CD4-positive, CD25-positive, alpha-beta regulatory T cell (primary cell): ENCODE measurements around the gene KDM6A. TPM values are rescaled to one million over a fixed set of nuclear protein-coding genes. Genes with fewer than 3 reads are reported as not detected.
"Not testable (repeated sequence)": the region's sequence is repeated elsewhere in the genome, so short reads cannot be mapped to it uniquely, and the experiment has no call there.

ENCODE experiments used
- ATAC-seq, 2 donors: fragments of 150-1000 bp; cut with Tn5 transposase; one replicate each; pipeline ENCODE4 v1.10.0; 2021; ENCODE audit warnings: low read depth in 2 of 2, moderate number of reproducible peaks in 2 of 2, moderate library complexity in 1 of 2
- DNase-seq, 3 donors: peaks; one replicate each; pipeline versions ENCODE4 v3.0.0 to v3.0.0-alpha.2; 2012 to 2022; ENCODE audit warnings: mixed read lengths in 1 of 3
- H3K27ac ChIP-seq: one replicate; pipeline ENCODE4 v1.7.0; 2013; ENCODE audit warnings: mild to moderate bottlenecking, low read length; ENCODE audit not compliant: insufficient read depth, poor library complexity, severe bottlenecking
- H3K27me3 ChIP-seq: one replicate; pipeline ENCODE4 v1.7.0; 2013; ENCODE audit warnings: low read length; ENCODE audit not compliant: control insufficient read depth, insufficient read depth
- H3K36me3 ChIP-seq: one replicate; pipeline ENCODE4 v1.7.0; 2013; ENCODE audit warnings: mild to moderate bottlenecking, low read length, moderate library complexity; ENCODE audit not compliant: control insufficient read depth, insufficient read depth
- H3K4me1 ChIP-seq: 2 replicates; pipeline ENCODE4 v1.7.0; 2013; ENCODE audit warnings: mild to moderate bottlenecking, low read length; ENCODE audit not compliant: insufficient read depth, control insufficient read depth, poor library complexity, severe bottlenecking
- H3K4me3 ChIP-seq: one replicate; pipeline ENCODE4 v1.7.0; 2013; ENCODE audit warnings: low read depth, mild to moderate bottlenecking, low read length, moderate library complexity
- H3K9me3 ChIP-seq, 2 experiments: 1 replicate in 1 of 2; 2 replicates in 1 of 2; pipeline ENCODE4 v1.7.0; 2013; ENCODE audit warnings: low read length in 2 of 2, mild to moderate bottlenecking in 1 of 2, moderate library complexity in 1 of 2; ENCODE audit not compliant: control insufficient read depth in 2 of 2
- H3K27ac Mint-ChIP-seq, 3 donors: one replicate each; pipeline ENCODE4 v1.8.0; 2020 to 2022; ENCODE audit warnings: mild to moderate bottlenecking in 3 of 3, mixed read lengths in 3 of 3, moderate library complexity in 2 of 3
- H3K27me3 Mint-ChIP-seq: one replicate; pipeline ENCODE4 v1.8.0; 2022; ENCODE audit warnings: mild to moderate bottlenecking, mixed read lengths
- H3K36me3 Mint-ChIP-seq: one replicate; pipeline ENCODE4 v1.8.0; 2020; ENCODE audit warnings: mixed read lengths
- H3K4me1 Mint-ChIP-seq, 4 donors: one replicate each; pipeline ENCODE4 v1.8.0; 2020 to 2022; ENCODE audit warnings: mixed read lengths in 4 of 4, mild to moderate bottlenecking in 1 of 4
- H3K4me3 Mint-ChIP-seq, 4 donors: one replicate each; pipeline ENCODE4 v1.8.0; 2020 to 2022; ENCODE audit warnings: mild to moderate bottlenecking in 4 of 4, mixed read lengths in 4 of 4, moderate library complexity in 3 of 4
- H3K9me3 Mint-ChIP-seq, 7 donors: one replicate each; pipeline ENCODE4 v1.8.0; 2020 to 2022; ENCODE audit warnings: mixed read lengths in 7 of 7, mild to moderate bottlenecking in 3 of 7, moderate library complexity in 2 of 7
- polyA plus RNA-seq, 4 donors: library from polyadenylated mRNA; unstranded; fragments of 300-500 nt; fragmentation: Illumina TruSeq; gene quantifications; one replicate each; pipeline ENCODE4 v1.2.3, GENCODE V29; 2021
- total RNA-seq: library from RNA; stranded (reverse); gene quantifications from one replicate; pipeline ENCODE4 v1.2.3, GENCODE V29; 2022

The KDM6A gene
- total and polyA plus RNA-seq, 5 donors from 2014 or later: 9.2 to 116 (median 20.5) TPM

DNA sequence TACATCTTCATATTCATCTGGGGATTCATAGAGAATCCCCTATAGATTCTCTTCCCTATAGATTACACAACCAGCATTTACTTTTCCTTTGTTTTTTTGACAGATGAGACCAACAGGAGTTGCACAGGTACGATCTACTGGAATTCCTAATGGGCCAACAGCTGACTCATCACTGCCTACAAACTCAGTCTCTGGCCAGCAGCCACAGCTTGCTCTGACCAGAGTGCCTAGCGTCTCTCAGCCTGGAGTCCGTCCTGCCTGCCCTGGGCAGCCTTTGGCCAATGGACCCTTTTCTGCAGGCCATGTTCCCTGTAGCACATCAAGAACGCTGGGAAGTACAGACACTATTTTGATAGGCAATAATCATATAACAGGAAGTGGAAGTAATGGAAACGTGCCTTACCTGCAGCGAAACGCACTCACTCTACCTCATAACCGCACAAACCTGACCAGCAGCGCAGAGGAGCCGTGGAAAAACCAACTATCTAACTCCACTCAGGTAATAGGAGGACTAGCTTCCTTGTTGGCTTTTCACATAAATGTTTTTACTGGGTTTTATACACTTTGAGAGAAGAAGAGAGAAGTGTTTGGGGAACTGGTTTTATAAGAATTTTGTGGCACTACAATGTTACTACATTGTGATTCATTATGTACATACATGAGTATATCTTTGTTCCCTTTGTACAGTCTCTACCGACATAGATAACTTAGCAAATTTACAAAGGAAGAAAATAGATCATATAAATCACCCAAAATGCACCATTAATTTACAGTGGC lies 190.5 kb downstream of the KDM6A start:
- Histone ChIP-seq H3K27ac (no peak overlapping the region), H3K36me3 (peaks cover 57% of the 10 kb centered on the region), H3K27me3 (no peaks in the 10 kb centered on the region), H3K4me1 (no peaks in the 10 kb centered on the region), H3K9me3 (no peaks in the 10 kb centered on the region), H3K4me3 (no peak overlapping the region)
- no peaks in the 10 kb centered on the region for H3K9me3 Mint-ChIP-seq
- peak overlapping the region in 2 of 3 donors; percentile 37 to 43 for H3K27ac Mint-ChIP-seq
- peaks cover 45% of the 10 kb centered on the region for H3K36me3 Mint-ChIP-seq
- no peaks in the 10 kb centered on the region for H3K27me3 Mint-ChIP-seq
- no peak overlapping the region for H3K4me3 Mint-ChIP-seq
- DNase-seq (no peak), ATAC-seq (no peak)
- H3K4me1 Mint-ChIP-seq: peaks cover 9 to 34% (median 21%) of the 10 kb centered on the region in 4 donors

DNA sequence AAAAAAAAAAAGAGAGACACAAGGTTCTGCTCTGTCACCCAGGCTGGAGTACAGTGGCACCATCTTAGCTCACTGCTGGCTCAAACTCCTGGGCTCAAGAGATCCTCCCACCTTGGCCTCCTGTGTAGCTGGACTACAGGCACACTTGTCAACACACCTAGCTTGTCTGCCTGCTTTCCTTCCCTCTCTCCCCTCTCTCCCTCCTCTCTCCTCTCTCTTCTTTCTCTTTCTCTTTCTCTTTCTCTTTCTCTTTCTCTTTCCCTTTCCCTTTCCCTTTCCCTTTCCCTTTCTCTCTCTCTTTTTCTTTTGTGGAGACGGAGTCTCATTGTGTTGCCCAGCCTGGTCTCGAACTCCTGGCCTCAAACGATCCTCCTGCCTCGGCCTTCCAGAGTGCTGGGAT lies 195.6 kb downstream of the KDM6A start:
- Histone ChIP-seq H3K4me3 (no peak overlapping the region), H3K27me3 (no peaks in the 10 kb centered on the region), H3K9me3 (no peaks in the 10 kb centered on the region), H3K36me3 (peaks cover 37% of the 10 kb centered on the region), H3K4me1 (peaks cover 18% of the 10 kb centered on the region), H3K27ac (peak overlapping the region; percentile 71)
- DNase-seq (peak in 2 of 3 donors; percentile 38 to 60), ATAC-seq (peak in 1 of 2 donors; percentile 52)
- Mint-ChIP-seq H3K9me3 (no peaks in the 10 kb centered on the region), H3K4me3 (peak overlapping the region in 3 of 4 donors; percentile 20 to 36 (median 28)), H3K27me3 (no peaks in the 10 kb centered on the region), H3K4me1 (peaks cover 25 to 69% (median 42%) of the 10 kb centered on the region in 4 donors), H3K36me3 (peaks cover 45% of the 10 kb centered on the region), H3K27ac (peak overlapping the region; percentile 72 to 98 (median 86))

DNA sequence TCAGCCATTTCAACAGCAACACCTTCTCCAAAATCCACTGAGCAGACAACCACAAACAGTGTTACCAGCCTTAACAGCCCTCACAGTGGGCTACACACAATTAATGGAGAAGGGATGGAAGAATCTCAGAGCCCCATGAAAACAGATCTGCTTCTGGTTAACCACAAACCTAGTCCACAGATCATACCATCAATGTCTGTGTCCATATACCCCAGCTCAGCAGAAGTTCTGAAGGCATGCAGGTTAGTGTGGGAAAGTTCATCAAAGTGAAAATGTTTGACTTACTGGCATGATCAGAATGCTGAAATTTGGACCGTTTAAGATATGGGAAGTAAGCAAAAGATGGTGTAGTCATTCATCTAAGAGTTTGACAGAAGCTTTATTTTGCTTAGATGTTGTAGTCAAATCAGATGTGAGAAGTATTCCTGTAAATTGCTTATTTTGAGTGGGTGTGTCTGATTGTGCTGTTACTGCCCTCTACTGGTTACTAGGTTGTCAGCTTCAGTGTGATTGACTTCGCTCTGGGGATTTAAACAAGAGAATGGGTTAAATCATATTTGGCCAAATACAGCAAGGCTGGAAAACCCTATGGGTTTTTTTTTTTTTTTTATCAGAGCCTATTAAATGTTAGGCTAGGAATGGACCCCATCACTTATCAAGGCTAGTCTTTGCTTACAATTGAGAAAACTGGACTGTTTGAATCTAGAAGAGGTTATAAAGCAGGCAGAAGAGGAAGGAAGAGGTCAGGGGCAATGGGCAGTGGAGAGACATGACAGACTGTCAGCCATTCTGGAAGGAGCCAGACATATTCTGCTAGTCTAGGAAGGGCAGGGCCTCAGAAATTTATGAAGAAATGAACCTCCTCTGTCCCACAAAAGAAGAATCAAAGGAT lies 197.4 kb downstream of the KDM6A start:
- Histone ChIP-seq H3K36me3 (peaks cover 21% of the 10 kb centered on the region), H3K4me1 (peaks cover 18% of the 10 kb centered on the region), H3K9me3 (no peaks in the 10 kb centered on the region), H3K27me3 (no peaks in the 10 kb centered on the region), H3K27ac (peak overlapping the region; percentile 55), H3K4me3 (no peak overlapping the region)
- Mint-ChIP-seq H3K27ac (peak overlapping the region; percentile 37 to 90 (median 40)), H3K4me3 (peak overlapping the region; percentile 0 to 55 (median 14)), H3K9me3 (no peaks in the 10 kb centered on the region), H3K27me3 (no peaks in the 10 kb centered on the region), H3K4me1 (peaks cover 32 to 74% (median 53%) of the 10 kb centered on the region in 4 donors), H3K36me3 (peaks cover 31% of the 10 kb centered on the region)
- DNase-seq (peak; percentile 1 to 78 (median 53)), ATAC-seq (peak; percentile 47 to 52)

DNA sequence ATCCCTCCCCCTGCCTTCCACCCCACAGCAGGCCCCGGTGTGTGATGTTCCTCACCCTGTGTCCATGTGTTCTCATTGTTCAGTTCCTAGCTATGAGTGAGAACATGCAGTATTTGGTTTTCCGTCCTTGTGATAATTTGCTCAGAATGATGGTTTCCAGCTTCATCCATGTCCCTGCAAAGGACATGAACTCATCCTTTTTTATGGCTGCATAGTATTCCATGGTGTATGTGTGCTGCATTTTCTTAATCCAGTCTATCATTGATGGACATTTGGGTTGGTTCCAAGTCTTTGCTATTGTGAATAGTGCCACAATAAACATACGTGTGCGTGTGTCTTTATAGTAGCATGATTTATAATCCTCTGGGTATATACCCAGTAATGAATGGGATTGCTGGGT lies 200.0 kb downstream of the KDM6A start:
- H3K4me1 Mint-ChIP-seq: peaks cover 29 to 74% (median 49%) of the 10 kb centered on the region in 4 donors
- DNase-seq, H3K27ac ChIP-seq, H3K27me3 ChIP-seq, H3K9me3 Mint-ChIP-seq, H3K9me3 ChIP-seq, H3K27me3 Mint-ChIP-seq, ATAC-seq, H3K4me3 ChIP-seq: not testable (repeated sequence)
- peak overlapping the region in 1 of 3 donors; percentile 74 for H3K27ac Mint-ChIP-seq
- H3K36me3 Mint-ChIP-seq: peaks cover 30% of the 10 kb centered on the region
- peak overlapping the region in 2 of 4 donors; percentile 43 to 58 for H3K4me3 Mint-ChIP-seq
- peaks cover 13% of the 10 kb centered on the region for H3K36me3 ChIP-seq
- peaks cover 18% of the 10 kb centered on the region for H3K4me1 ChIP-seq

DNA sequence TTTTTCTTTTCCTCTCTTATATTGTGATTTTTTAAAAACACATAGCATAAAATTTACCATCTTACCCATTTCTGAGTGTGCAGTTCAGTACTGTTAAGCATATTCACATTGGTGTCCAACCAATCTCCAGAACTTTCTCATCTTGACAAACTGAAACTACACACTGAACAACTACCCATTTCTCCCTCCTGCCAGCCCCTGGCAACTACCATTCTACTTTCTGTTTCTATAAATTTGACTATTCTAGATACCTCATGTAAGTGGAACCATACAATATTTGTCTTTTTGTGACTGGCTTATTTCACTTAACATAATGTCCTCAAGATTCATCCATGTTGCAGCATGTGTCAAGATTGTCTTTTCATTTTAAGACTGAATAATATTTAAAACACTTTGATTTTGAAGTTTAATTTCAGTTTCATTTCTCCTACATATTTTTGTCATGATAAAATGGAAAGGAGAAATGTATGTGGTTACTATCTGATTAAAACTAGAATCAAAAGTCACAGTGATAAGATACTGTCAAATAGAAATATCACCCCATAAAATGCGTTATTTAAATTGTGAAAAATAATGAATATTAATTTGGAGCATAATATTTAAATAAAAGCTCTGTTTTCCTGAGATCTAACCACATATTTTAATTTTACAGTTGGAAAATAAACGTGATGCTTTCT lies 204.9 kb downstream of the KDM6A start:
- Mint-ChIP-seq H3K9me3 (peaks cover 0 to 2% (median 0%) of the 10 kb centered on the region in 7 donors), H3K27me3 (no peaks in the 10 kb centered on the region), H3K27ac (peak overlapping the region in 2 of 3 donors; percentile 18 to 90), H3K36me3 (peaks cover 37% of the 10 kb centered on the region), H3K4me1 (peaks cover 21 to 47% (median 35%) of the 10 kb centered on the region in 4 donors), H3K4me3 (peak overlapping the region in 3 of 4 donors; percentile 7 to 91 (median 45))
- H3K36me3 ChIP-seq: peaks cover 14% of the 10 kb centered on the region
- H3K27ac ChIP-seq: peak overlapping the region; percentile 43
- ATAC-seq (no peak), DNase-seq (peak in 1 of 3 donors; percentile 59)
- H3K4me1 ChIP-seq: no peaks in the 10 kb centered on the region
- no peaks in the 10 kb centered on the region for H3K27me3 ChIP-seq
- no peaks in the 10 kb centered on the region for H3K9me3 ChIP-seq
- H3K4me3 ChIP-seq: peak overlapping the region; percentile 57

DNA sequence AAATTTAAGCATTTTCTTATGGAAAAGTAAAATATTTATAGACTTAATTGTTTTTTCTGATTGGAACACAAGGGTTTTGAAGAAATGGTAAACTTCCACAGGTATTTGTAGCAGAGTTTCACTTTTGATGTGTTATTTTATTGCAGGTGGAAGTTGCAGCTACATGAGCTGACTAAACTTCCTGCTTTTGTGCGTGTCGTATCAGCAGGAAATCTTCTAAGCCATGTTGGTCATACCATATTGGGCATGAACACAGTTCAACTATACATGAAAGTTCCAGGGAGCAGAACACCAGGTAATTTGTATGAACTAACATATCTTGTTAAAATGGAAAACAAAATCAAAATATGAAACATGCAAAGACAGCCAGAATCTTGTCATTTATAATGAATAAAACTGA lies 210.3 kb downstream of the KDM6A start:
- DNase-seq (peak in 1 of 3 donors; percentile 46), ATAC-seq (no peak)
- Histone ChIP-seq H3K4me3 (peak overlapping the region; percentile 51), H3K9me3 (no peaks in the 10 kb centered on the region), H3K36me3 (peaks cover 36% of the 10 kb centered on the region), H3K4me1 (no peaks in the 10 kb centered on the region), H3K27me3 (no peaks in the 10 kb centered on the region), H3K27ac (no peak overlapping the region)
- peaks cover 5 to 28% (median 9%) of the 10 kb centered on the region in 4 donors for H3K4me1 Mint-ChIP-seq
- H3K27me3 Mint-ChIP-seq: no peaks in the 10 kb centered on the region
- H3K9me3 Mint-ChIP-seq: peaks cover 0 to 1% (median 0%) of the 10 kb centered on the region in 7 donors
- H3K27ac Mint-ChIP-seq: peak overlapping the region in 1 of 3 donors; percentile 36
- peaks cover 56% of the 10 kb centered on the region for H3K36me3 Mint-ChIP-seq
- no peak overlapping the region for H3K4me3 Mint-ChIP-seq

DNA sequence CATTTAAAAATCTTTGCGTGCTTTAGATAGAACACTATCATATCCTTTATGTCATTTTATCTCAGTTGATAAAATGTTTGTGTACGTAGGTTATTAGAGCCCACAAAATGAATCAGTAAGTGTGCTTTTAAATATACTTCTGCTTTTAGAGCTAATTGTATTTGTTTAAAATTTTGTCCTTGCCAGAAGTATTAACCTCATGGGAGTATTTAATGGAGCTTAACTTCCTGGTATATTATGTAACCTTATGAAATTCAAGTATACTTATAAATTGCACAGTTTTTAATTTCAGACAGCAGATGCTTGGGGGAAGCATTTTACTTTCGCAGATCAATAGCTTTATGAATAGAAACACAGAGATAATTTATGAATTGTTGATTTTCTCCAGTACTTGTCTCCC lies 237.5 kb downstream of the KDM6A start:
- no peaks in the 10 kb centered on the region for H3K27me3 Mint-ChIP-seq

More for the DNA sequence above, 237.5 kb downstream of the KDM6A start:
- Histone ChIP-seq H3K36me3 (peaks cover 52% of the 10 kb centered on the region), H3K4me1 (no peaks in the 10 kb centered on the region), H3K9me3 (no peaks in the 10 kb centered on the region), H3K27me3 (no peaks in the 10 kb centered on the region), H3K4me3 (no peak overlapping the region), H3K27ac (no peak overlapping the region)
- DNase-seq: no peak
- H3K4me1 Mint-ChIP-seq: peaks cover 0 to 5% (median 0%) of the 10 kb centered on the region in 4 donors
- H3K4me3 Mint-ChIP-seq: no peak overlapping the region
- H3K36me3 Mint-ChIP-seq: peaks cover 47% of the 10 kb centered on the region
- ATAC-seq: no peak
- H3K27ac Mint-ChIP-seq: no peak overlapping the region
- peaks cover 0 to 6% (median 1%) of the 10 kb centered on the region in 7 donors for H3K9me3 Mint-ChIP-seq
